ENCODE measurements around the gene NXN.

Gene NXN

DNA sequence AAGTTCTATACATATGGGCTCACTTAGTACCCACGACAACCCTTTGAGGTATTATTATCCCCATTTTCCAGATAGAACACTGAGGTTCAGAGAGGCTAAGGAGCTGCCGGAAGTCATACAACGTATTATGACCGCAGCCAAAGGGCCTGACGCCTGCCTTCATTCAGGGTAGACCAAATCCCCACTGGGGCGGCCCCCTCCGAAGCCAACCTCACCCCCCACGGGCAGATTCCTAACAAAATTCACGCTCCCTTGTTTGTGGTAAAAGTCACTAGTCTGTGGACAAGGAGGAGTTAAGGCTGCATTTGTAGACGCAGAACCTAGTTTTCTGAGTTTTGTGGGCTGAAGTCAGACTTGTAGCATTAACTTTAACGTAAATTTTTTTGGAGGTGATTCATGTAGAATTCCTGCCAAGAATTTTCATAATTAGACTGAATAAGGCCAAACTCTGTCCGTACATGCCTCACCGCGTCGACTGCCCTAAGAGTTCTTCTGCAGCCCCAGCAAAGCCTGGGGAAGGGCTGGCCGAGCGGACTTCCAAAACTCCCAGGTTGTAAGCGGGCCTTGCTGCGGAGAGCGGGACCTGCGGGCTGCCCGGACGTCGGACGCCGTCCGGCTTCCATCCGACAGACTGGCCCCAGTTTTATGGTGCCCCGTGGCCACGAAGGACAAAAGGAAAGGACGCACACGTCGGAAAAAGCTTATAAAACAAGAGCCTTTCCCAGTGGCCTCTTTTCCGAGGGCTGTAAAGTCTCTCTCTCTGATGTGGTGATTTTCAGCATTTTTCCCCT is 75.7 kb downstream of the NXN start:
- no peaks in the 10 kb centered on the region for H3K36me3 ChIP-seq (ENCODE audit: control insufficient read depth in 1 of 2, insufficient read depth in 2 of 2, low read length in 2 of 2)
- H3K4me3 ChIP-seq (ENCODE audit: low read depth in 1 of 2, low read length in 2 of 2), result no peak overlapping the region
- H3K9ac ChIP-seq (ENCODE audit: low read depth in 1 of 2, low read length in 2 of 2), result no peak overlapping the region
- no peaks in the 10 kb centered on the region for H3K9me3 ChIP-seq (ENCODE audit: control insufficient read depth in 1 of 2, low read length in 2 of 2)
- peaks cover 0 to 5% of the 10 kb centered on the region in 2 donors for H3K27me3 ChIP-seq (ENCODE audit: control insufficient read depth in 1 of 2, insufficient read depth in 2 of 2, low read length in 2 of 2)
- no peak overlapping the region for H3K27ac ChIP-seq (ENCODE audit: low read depth, low read length)
- no peaks in the 10 kb centered on the region for H3K4me1 ChIP-seq (ENCODE audit: control insufficient read depth in 1 of 2, insufficient read depth in 2 of 2, low read length in 2 of 2)

DNA sequence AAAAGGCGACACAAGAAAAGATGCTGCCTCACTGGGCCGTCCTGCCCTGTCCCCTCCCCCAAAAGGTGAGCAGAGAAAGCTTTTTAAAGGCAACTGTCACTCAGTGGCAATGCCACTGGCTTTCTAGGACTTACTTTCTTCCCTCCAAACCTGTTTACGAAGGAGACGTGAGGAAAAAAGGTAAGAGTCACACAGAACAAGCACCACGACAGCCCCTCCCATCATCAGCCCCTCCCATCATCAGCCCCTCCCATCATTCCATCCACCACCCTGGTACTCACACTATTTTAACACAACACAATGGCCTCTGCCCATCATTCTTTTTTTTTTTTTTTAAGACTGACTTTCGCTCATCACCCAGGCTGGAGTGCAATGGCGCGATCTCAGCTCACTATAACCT is 77.1 kb downstream of the NXN start:
- no peak overlapping the region for H3K27ac ChIP-seq (ENCODE audit: low read depth, low read length)
- H3K4me3 ChIP-seq (ENCODE audit: low read depth in 1 of 2, low read length in 2 of 2), result no peak overlapping the region
- peaks cover 0 to 5% of the 10 kb centered on the region in 2 donors for H3K27me3 ChIP-seq (ENCODE audit: control insufficient read depth in 1 of 2, insufficient read depth in 2 of 2, low read length in 2 of 2)
- H3K4me1 ChIP-seq (ENCODE audit: control insufficient read depth in 1 of 2, insufficient read depth in 2 of 2, low read length in 2 of 2), result no peaks in the 10 kb centered on the region
- no peak overlapping the region for H3K9ac ChIP-seq (ENCODE audit: low read depth in 1 of 2, low read length in 2 of 2)
- H3K36me3 ChIP-seq (ENCODE audit: control insufficient read depth in 1 of 2, insufficient read depth in 2 of 2, low read length in 2 of 2), result no peaks in the 10 kb centered on the region
- H3K9me3 ChIP-seq (ENCODE audit: control insufficient read depth in 1 of 2, low read length in 2 of 2), result no peaks in the 10 kb centered on the region

DNA sequence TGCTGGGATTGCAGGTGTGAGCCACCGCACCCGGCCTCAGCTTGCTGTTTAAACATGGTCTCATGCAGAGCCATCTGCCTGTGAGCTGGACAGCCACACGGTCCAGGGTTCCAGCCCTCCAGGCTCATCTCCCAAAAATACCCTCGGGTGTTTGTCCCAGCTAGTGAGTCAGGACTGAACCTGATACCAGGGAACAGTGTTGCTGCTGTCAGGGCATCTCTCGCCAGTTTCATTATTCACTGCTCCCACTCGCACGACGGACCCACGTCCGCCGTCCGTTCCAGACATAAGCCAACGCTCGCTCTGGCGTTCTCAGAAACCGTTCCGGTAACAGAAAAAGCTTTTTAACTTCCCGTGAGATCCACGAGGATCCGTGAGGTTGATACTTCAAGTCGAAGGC is 77.6 kb downstream of the NXN start:
- no peaks in the 10 kb centered on the region for H3K4me1 ChIP-seq (ENCODE audit: control insufficient read depth in 1 of 2, insufficient read depth in 2 of 2, low read length in 2 of 2)
- no peaks in the 10 kb centered on the region for H3K9me3 ChIP-seq (ENCODE audit: control insufficient read depth in 1 of 2, low read length in 2 of 2)
- no peaks in the 10 kb centered on the region for H3K36me3 ChIP-seq (ENCODE audit: control insufficient read depth in 1 of 2, insufficient read depth in 2 of 2, low read length in 2 of 2)
- no peak overlapping the region for H3K27ac ChIP-seq (ENCODE audit: low read depth, low read length)
- no peak overlapping the region for H3K9ac ChIP-seq (ENCODE audit: low read depth in 1 of 2, low read length in 2 of 2)
- peaks cover 0 to 5% of the 10 kb centered on the region in 2 donors for H3K27me3 ChIP-seq (ENCODE audit: control insufficient read depth in 1 of 2, insufficient read depth in 2 of 2, low read length in 2 of 2)
- H3K4me3 ChIP-seq (ENCODE audit: low read depth in 1 of 2, low read length in 2 of 2), result no peak overlapping the region

DNA sequence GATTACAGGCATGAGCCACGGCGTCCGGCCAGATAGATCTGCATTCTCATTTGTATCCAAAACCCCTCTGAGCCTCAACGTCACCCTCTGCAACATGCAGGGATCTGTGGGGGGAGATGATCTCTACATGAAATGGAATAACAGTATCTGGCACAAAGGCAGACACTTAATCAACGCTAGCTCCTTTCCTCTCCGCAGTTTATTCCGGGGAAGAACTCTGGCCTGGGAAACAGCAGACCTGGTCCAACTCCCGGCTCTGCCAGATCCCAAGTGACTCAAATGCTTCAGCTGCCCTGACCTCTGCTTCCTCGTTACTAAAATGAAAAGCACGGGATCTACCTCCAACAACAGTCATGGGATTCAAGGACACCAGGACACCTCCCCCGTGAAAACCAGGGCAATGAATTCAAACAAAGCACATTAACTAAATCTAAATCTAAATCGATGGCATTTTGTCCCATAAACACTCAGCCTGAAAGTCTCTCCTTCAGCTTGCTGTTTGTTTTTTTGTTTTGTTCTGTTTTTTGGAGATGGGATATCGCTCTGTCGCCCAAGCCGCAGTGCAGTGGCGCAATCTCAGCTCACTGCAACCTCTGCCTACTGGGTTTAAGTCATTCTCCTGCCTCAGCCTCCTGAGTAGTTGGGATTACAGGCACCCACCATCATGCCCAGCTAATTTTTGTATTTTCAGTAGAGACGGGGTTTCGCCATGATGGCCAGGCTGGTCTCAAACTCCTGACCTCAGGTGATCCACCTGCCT is 78.2 kb downstream of the NXN start:
- Histone ChIP-seq H3K4me3 (ENCODE audit: low read depth in 1 of 2, low read length in 2 of 2) (no peak overlapping the region), H3K27ac (ENCODE audit: low read depth, low read length) (peak overlapping the region; percentile 5)

DNA sequence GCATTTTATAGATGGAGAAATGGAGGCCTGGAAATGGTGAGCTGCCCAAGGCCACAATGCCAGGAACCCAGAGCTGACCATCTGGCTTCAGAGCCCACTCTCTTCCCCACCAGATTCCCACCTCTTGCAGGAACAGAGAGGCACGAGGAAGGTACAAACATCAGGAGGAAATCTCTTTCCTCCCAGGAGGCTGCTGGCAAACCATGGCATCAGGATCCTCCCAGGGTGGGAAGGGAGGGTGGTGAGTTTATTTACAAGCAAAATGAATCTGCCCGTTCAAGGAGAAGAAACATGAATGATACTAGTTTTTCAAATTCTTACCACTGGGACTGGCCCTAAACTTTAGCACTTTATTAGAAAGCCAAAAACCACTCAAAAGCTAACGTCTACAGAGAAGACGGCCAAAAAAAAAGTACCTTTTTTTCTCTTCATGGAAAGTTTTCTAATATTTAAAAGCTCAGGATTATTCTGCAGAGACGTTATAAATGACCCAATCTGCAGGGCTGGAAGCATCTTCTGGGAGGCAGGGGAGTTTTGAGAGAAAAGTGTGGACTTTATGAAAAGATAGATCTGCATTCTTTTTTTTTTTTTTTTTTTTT is 79.1 kb downstream of the NXN start:
- Histone ChIP-seq H3K4me1 (ENCODE audit: control insufficient read depth in 1 of 2, insufficient read depth in 2 of 2, low read length in 2 of 2) (no peaks in the 10 kb centered on the region), H3K36me3 (ENCODE audit: control insufficient read depth in 1 of 2, insufficient read depth in 2 of 2, low read length in 2 of 2) (no peaks in the 10 kb centered on the region), H3K27me3 (ENCODE audit: control insufficient read depth in 1 of 2, insufficient read depth in 2 of 2, low read length in 2 of 2) (peaks cover 0 to 5% of the 10 kb centered on the region in 2 donors), H3K9ac (ENCODE audit: low read depth in 1 of 2, low read length in 2 of 2) (no peak overlapping the region), H3K27ac (ENCODE audit: low read depth, low read length) (no peak overlapping the region), H3K4me3 (ENCODE audit: low read depth in 1 of 2, low read length in 2 of 2) (no peak overlapping the region), H3K9me3 (ENCODE audit: control insufficient read depth in 1 of 2, low read length in 2 of 2) (no peaks in the 10 kb centered on the region)

More for the DNA sequence above, 78.2 kb downstream of the NXN start:
- Histone ChIP-seq H3K9ac (ENCODE audit: low read depth in 1 of 2, low read length in 2 of 2) (no peak overlapping the region), H3K36me3 (ENCODE audit: control insufficient read depth in 1 of 2, insufficient read depth in 2 of 2, low read length in 2 of 2) (no peaks in the 10 kb centered on the region), H3K9me3 (ENCODE audit: control insufficient read depth in 1 of 2, low read length in 2 of 2) (no peaks in the 10 kb centered on the region), H3K4me1 (ENCODE audit: control insufficient read depth in 1 of 2, insufficient read depth in 2 of 2, low read length in 2 of 2) (no peaks in the 10 kb centered on the region), H3K27me3 (ENCODE audit: control insufficient read depth in 1 of 2, insufficient read depth in 2 of 2, low read length in 2 of 2) (peaks cover 0 to 5% of the 10 kb centered on the region in 2 donors)

DNA sequence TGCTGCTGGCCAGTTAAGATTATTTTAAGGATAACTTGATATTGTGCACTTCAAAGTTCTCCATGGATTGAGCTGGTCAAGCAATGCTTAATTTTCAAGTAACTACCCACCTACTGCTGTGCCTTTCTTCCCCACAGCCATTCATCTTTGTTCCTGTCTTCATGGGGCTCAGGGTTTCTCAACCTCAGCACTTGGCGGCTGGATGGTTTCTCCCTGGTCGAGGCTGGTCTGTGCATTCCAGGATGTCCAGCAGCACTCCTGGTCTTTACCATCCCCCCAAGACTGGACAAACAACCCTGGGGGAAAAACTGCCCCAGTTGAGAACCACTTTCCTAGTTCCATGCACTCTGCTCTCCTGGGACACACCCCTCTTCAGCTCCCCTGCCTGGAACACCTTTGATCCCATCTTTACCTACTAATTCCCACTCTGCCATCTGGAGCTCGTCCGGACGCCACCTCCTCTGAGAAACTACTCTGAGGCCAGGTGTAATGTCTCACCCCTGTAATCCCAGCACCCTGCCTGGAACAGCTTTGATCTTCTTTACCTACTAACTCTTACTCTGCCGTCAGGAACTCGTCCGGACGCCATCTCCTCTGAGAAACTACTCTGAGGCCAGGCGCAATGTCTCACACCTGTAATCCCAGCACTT is 81.5 kb downstream of the NXN start:
- Histone ChIP-seq H3K9ac (ENCODE audit: low read depth in 1 of 2, low read length in 2 of 2) (no peak overlapping the region), H3K27ac (ENCODE audit: low read depth, low read length) (no peak overlapping the region), H3K4me3 (ENCODE audit: low read depth in 1 of 2, low read length in 2 of 2) (no peak overlapping the region), H3K4me1 (ENCODE audit: control insufficient read depth in 1 of 2, insufficient read depth in 2 of 2, low read length in 2 of 2) (no peaks in the 10 kb centered on the region), H3K27me3 (ENCODE audit: control insufficient read depth in 1 of 2, insufficient read depth in 2 of 2, low read length in 2 of 2) (peaks cover 0 to 5% of the 10 kb centered on the region in 2 donors), H3K9me3 (ENCODE audit: control insufficient read depth in 1 of 2, low read length in 2 of 2) (no peaks in the 10 kb centered on the region), H3K36me3 (ENCODE audit: control insufficient read depth in 1 of 2, insufficient read depth in 2 of 2, low read length in 2 of 2) (no peaks in the 10 kb centered on the region)

DNA sequence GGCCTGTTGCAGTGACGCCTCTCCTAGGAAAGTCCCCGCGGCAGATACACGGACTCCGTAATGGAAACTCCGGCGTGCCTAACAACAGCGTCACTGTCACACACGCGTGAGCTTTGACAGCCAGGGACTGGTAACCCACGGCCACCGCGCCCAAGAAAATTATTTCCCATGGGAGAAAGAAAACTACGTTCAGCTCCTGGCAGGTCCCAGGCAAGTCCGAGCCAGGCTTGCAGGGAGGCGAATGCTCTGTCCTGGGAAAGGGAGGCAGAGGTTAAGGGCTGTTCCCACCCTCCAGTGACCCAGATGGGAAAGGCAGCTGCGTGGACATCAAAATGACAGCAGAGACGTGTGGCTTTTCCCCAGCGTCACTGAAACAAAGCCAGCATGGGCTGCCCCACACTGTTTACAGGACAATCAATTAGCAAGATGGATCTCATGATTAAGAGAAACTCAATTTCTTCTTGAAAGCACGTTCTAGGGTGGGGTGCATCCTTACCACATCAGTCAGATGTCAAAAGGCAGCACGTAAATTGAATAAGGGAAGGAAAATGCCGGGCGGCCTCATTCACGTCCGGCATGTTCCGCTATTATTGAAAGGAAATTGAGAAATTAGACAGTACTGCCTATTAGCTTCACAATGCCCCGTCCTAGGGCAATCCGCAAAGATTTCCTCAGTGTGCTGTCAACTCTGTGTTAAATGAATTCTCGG is 82.5 kb downstream of the NXN start:
- Histone ChIP-seq H3K27me3 (ENCODE audit: control insufficient read depth in 1 of 2, insufficient read depth in 2 of 2, low read length in 2 of 2) (peaks cover 0 to under 1% of the 10 kb centered on the region in 2 donors), H3K4me1 (ENCODE audit: control insufficient read depth in 1 of 2, insufficient read depth in 2 of 2, low read length in 2 of 2) (no peaks in the 10 kb centered on the region), H3K9ac (ENCODE audit: low read depth in 1 of 2, low read length in 2 of 2) (peak overlapping the region in 1 of 2 donors; percentile 43), H3K36me3 (ENCODE audit: control insufficient read depth in 1 of 2, insufficient read depth in 2 of 2, low read length in 2 of 2) (no peaks in the 10 kb centered on the region), H3K4me3 (ENCODE audit: low read depth in 1 of 2, low read length in 2 of 2) (peak overlapping the region in 1 of 2 donors; percentile 15), H3K27ac (ENCODE audit: low read depth, low read length) (peak overlapping the region; percentile 14), H3K9me3 (ENCODE audit: control insufficient read depth in 1 of 2, low read length in 2 of 2) (no peaks in the 10 kb centered on the region)

DNA sequence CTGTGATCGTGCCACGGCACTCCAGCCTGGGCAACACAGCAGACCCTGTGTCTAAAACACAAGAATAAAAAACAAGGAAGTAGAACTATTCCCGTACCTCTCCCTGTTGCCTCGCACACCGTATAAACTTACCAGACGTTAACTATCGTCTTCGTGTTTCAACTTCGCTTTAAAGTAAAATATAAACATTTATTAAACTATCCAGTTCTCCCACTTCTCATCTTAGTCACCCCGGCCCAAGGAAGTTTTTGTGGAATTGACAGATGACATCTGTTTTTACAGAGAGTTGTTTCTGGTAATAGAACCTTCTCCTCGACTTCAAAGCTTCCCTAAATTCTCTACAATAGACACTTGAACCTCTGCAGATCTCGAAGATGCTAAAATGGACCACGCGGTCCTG is 83.1 kb downstream of the NXN start:
- H3K4me3 ChIP-seq (ENCODE audit: low read depth in 1 of 2, low read length in 2 of 2), result no peak overlapping the region
- H3K9ac ChIP-seq (ENCODE audit: low read depth in 1 of 2, low read length in 2 of 2), result no peak overlapping the region
- H3K27me3 ChIP-seq (ENCODE audit: control insufficient read depth in 1 of 2, insufficient read depth in 2 of 2, low read length in 2 of 2), result no peaks in the 10 kb centered on the region
- H3K27ac ChIP-seq (ENCODE audit: low read depth, low read length), result peak overlapping the region; percentile 14
- H3K4me1 ChIP-seq (ENCODE audit: control insufficient read depth in 1 of 2, insufficient read depth in 2 of 2, low read length in 2 of 2), result no peaks in the 10 kb centered on the region
- no peaks in the 10 kb centered on the region for H3K36me3 ChIP-seq (ENCODE audit: control insufficient read depth in 1 of 2, insufficient read depth in 2 of 2, low read length in 2 of 2)
- H3K9me3 ChIP-seq (ENCODE audit: control insufficient read depth in 1 of 2, low read length in 2 of 2), result no peaks in the 10 kb centered on the region

DNA sequence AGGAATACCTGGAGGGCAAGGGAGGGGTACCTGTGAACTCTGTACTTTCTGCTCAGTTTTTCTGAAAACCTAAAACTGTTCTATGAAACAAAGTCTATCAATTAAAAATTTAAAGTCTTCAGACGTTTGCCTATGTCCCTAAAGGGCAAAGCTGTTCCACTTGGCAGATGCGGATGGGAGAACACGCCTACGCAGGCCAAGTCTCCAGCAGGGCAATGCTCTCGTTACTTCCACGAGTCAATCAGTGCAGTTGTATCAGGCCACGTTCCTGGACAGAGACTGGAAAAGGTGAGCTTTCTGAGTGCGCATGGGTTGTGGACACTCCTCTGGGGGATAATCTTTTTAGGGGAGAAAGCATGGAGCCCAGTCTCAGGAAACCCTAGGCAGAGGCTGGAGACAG is 86.6 kb downstream of the NXN start:
- H3K4me1 ChIP-seq (ENCODE audit: control insufficient read depth in 1 of 2, insufficient read depth in 2 of 2, low read length in 2 of 2), result no peaks in the 10 kb centered on the region
- no peak overlapping the region for H3K9ac ChIP-seq (ENCODE audit: low read depth in 1 of 2, low read length in 2 of 2)
- no peaks in the 10 kb centered on the region for H3K36me3 ChIP-seq (ENCODE audit: control insufficient read depth in 1 of 2, insufficient read depth in 2 of 2, low read length in 2 of 2)
- no peaks in the 10 kb centered on the region for H3K9me3 ChIP-seq (ENCODE audit: control insufficient read depth in 1 of 2, low read length in 2 of 2)
- H3K27ac ChIP-seq (ENCODE audit: low read depth, low read length), result no peak overlapping the region
- no peaks in the 10 kb centered on the region for H3K27me3 ChIP-seq (ENCODE audit: control insufficient read depth in 1 of 2, insufficient read depth in 2 of 2, low read length in 2 of 2)
- no peak overlapping the region for H3K4me3 ChIP-seq (ENCODE audit: low read depth in 1 of 2, low read length in 2 of 2)
